ENCODE data around the gene SH3PXD2B.
"Not testable (repeated sequence)": the region's sequence is repeated elsewhere in the genome, so short reads cannot be mapped to it uniquely, and the experiment has no call there.

DNA sequence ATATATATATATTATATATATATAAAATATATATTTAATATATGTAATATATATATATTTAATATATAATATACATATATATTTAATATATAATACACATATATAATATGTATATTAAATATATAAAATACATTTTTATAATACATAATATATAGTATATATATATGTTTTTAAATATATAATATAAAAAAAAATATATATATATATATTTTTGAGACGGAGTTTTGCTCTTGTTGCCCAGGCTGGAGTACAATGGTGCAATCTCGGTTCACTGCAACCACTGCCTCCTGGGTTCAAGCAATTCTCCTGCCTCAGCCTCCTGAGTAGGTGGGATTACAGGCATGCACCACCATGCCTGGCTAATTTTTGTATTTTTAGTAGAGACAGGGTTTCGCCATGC is 85.6 kb downstream of the SH3PXD2B start:
- not testable (repeated sequence) for TF ChIP-seq POLR2A (IDR thresholded peaks at IDR 0.05); POLR2AphosphoS5 (IDR thresholded peaks at IDR 0.05; ENCODE audit: insufficient read depth in 1 of 2, low read depth in 1 of 2)
- TF ChIP-seq, protein P1, sequence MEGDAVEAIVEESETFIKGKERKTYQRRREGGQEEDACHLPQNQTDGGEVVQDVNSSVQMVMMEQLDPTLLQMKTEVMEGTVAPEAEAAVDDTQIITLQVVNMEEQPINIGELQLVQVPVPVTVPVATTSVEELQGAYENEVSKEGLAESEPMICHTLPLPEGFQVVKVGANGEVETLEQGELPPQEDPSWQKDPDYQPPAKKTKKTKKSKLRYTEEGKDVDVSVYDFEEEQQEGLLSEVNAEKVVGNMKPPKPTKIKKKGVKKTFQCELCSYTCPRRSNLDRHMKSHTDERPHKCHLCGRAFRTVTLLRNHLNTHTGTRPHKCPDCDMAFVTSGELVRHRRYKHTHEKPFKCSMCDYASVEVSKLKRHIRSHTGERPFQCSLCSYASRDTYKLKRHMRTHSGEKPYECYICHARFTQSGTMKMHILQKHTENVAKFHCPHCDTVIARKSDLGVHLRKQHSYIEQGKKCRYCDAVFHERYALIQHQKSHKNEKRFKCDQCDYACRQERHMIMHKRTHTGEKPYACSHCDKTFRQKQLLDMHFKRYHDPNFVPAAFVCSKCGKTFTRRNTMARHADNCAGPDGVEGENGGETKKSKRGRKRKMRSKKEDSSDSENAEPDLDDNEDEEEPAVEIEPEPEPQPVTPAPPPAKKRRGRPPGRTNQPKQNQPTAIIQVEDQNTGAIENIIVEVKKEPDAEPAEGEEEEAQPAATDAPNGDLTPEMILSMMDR (IDR thresholded peaks at IDR 0.05): not testable (repeated sequence)

All from vagina (tissue), 2 donors.